Measurements from ENCODE around the gene LRRC17.
"Not testable (repeated sequence)": the region's sequence is repeated elsewhere in the genome, so short reads cannot be mapped to it uniquely, and the experiment has no call there.

LRRC17 gene

DNA sequence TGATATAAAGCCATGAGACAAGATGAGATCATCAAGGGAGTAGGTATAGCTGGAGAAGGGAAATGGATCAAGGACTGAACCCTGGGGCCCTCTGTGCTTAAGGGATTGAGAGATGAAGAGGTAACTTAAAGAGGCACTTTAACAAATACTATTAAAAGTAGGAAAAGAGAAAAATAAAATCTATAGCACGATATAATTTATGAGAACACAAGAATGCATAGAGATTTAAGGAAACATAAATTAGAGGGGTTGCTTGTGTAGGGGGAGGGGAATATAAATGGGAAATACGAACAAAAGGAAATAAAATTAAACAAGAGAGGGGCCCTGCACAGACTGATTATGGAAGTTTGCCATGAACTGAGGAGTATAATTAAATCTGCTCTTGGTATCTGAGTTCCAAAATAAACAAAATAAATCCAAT lies 15.6 kb upstream of the LRRC17 start:
- Histone ChIP-seq H3K27me3 (replicated peaks; ENCODE audit: control insufficient read depth, insufficient read depth, low read length, poor library complexity, severe bottlenecking) (no peaks in the 10 kb centered on the region), H3K4me3 (ENCODE audit: insufficient read depth, low read depth, low read length, poor library complexity, severe bottlenecking) (no peak overlapping the region), H3K27ac (ENCODE audit: insufficient read depth, low read length, poor library complexity, severe bottlenecking) (no peak overlapping the region), H3K9me3 (ENCODE audit: control insufficient read depth, low read length) (no peaks in the 10 kb centered on the region), H3K36me3 (ENCODE audit: control insufficient read depth, insufficient read depth, low read length) (no peaks in the 10 kb centered on the region), H3K4me1 (ENCODE audit: control insufficient read depth, insufficient read depth, low read length, poor library complexity, severe bottlenecking) (no peaks in the 10 kb centered on the region)
- DNase-seq = no peak

DNA sequence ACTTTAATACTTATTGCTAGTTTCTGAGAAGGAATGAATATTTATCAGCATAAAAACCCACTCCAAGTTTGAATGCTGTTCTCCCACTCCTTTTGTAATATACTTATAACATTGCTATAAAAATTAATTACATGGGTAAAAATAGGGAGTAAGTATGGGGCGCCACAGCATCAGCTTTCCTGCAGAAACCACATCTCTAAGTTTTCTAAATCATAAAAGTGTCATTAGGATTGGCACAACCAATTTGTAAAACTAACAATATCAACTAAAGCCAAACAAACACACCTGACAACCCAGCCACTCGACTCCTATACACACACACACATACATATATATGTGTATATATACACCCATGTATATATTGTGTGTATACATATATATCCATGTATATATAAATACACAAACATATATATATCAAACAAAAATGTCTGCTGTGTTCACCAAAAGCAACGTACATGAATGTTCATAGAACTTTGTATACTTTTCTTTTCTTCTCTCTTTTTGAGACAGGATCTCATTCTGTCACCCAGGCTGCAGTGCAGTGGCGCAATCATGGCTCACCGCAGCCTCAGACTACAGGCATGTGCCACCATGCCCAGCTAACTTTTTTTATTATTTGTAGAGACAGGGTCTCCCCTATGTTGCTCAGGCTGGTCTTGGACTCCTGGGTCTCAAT lies 14.8 kb upstream of the LRRC17 start:
- H3K27me3 ChIP-seq (replicated peaks; ENCODE audit: control insufficient read depth, insufficient read depth, low read length, poor library complexity, severe bottlenecking) = no peaks in the 10 kb centered on the region
- no peaks in the 10 kb centered on the region for H3K9me3 ChIP-seq (ENCODE audit: control insufficient read depth, low read length)
- no peak for DNase-seq
- H3K4me3 ChIP-seq (ENCODE audit: insufficient read depth, low read depth, low read length, poor library complexity, severe bottlenecking) = no peak overlapping the region
- H3K27ac ChIP-seq (ENCODE audit: insufficient read depth, low read length, poor library complexity, severe bottlenecking) = no peak overlapping the region
- no peaks in the 10 kb centered on the region for H3K4me1 ChIP-seq (ENCODE audit: control insufficient read depth, insufficient read depth, low read length, poor library complexity, severe bottlenecking)
- no peaks in the 10 kb centered on the region for H3K36me3 ChIP-seq (ENCODE audit: control insufficient read depth, insufficient read depth, low read length)

DNA sequence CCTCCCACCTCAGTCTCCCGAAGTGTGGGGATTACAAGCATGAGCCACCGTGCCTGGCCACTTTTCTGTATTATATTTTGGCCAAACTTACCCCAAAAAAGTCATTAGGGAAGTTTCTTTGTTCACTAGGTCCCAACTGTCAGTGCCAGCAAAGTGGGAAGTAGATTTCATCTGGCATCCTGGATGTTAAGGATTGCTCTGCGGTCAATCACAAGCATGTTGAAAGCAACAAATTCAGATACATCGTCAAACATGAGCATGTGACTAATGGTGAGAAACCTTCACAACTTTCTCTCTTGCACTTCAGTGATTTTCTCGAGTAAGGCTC lies 14.3 kb upstream of the LRRC17 start:
- no peak overlapping the region for H3K27ac ChIP-seq (ENCODE audit: insufficient read depth, low read length, poor library complexity, severe bottlenecking)
- H3K9me3 ChIP-seq (ENCODE audit: control insufficient read depth, low read length) = no peaks in the 10 kb centered on the region
- no peaks in the 10 kb centered on the region for H3K27me3 ChIP-seq (replicated peaks; ENCODE audit: control insufficient read depth, insufficient read depth, low read length, poor library complexity, severe bottlenecking)
- H3K4me1 ChIP-seq (ENCODE audit: control insufficient read depth, insufficient read depth, low read length, poor library complexity, severe bottlenecking) = no peaks in the 10 kb centered on the region
- no peaks in the 10 kb centered on the region for H3K36me3 ChIP-seq (ENCODE audit: control insufficient read depth, insufficient read depth, low read length)
- H3K4me3 ChIP-seq (ENCODE audit: insufficient read depth, low read depth, low read length, poor library complexity, severe bottlenecking) = no peak overlapping the region
- DNase-seq = no peak

DNA sequence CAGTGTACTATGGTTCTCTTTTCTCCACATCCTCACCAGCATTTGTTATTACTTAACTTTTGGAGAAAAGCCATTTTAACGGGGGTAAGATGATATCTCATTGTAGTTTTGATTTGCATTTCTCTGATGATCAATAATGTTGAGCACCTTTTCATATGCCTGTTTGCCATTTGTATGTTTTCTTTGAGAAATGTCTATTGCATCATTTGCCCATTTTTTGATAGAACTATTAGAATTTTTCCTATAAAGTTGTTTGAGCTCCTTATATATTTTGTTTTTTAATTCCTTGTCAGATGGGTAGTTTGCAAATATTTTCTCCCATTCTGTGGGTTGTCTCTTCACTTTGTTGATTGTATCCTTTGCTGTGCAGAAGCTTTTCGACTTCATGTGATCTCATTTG lies 10.7 kb upstream of the LRRC17 start:
- H3K27me3 ChIP-seq (replicated peaks; ENCODE audit: control insufficient read depth, insufficient read depth, low read length, poor library complexity, severe bottlenecking); H3K4me1 ChIP-seq (ENCODE audit: control insufficient read depth, insufficient read depth, low read length, poor library complexity, severe bottlenecking); H3K9me3 ChIP-seq (ENCODE audit: control insufficient read depth, low read length); H3K36me3 ChIP-seq (ENCODE audit: control insufficient read depth, insufficient read depth, low read length); H3K27ac ChIP-seq (ENCODE audit: insufficient read depth, low read length, poor library complexity, severe bottlenecking); DNase-seq; H3K4me3 ChIP-seq (ENCODE audit: insufficient read depth, low read depth, low read length, poor library complexity, severe bottlenecking): not testable (repeated sequence)

DNA sequence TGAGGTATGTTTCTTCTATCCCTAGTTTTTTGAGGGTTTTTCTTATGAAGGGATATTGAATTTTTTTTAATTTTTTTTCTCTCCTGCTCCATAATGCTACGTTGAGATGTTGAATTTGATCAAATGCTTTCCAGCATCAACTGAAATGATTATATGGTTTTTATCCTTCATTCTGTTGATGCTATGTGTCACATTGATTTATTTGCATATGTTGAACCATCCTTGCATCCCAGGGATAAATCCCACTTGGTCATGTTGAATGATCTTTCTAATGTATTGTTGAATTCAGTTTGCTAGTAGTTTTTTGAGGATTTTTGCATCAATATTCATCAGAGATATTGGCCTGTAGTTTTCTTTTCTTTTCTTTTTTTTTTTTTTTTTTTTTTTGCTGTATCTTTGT lies 9.2 kb upstream of the LRRC17 start:
- H3K36me3 ChIP-seq (ENCODE audit: control insufficient read depth, insufficient read depth, low read length); H3K4me3 ChIP-seq (ENCODE audit: insufficient read depth, low read depth, low read length, poor library complexity, severe bottlenecking); H3K27ac ChIP-seq (ENCODE audit: insufficient read depth, low read length, poor library complexity, severe bottlenecking); H3K27me3 ChIP-seq (replicated peaks; ENCODE audit: control insufficient read depth, insufficient read depth, low read length, poor library complexity, severe bottlenecking); H3K9me3 ChIP-seq (ENCODE audit: control insufficient read depth, low read length); H3K4me1 ChIP-seq (ENCODE audit: control insufficient read depth, insufficient read depth, low read length, poor library complexity, severe bottlenecking); DNase-seq: not testable (repeated sequence)

DNA sequence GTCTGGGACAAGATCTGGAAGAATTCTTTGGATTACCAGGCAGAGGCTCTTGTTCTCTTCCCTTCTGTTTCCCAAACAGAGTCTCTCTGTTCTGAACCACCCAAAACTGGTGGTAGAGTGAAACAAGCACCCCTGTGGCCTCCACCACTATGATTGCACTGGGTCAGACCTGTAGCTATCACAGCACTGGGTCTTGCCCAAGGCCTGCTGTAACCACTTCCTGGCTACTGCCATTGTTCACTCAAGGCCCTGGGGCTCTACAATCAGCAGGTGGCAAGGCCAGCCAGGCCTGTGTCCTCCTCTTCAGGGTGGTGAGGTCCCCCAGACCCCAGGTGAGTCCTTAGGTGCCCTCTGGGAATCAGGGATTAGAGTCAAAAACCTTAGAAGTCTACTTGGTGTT lies 4.1 kb upstream of the LRRC17 start:
- DNase-seq = no peak
- Histone ChIP-seq H3K9me3 (ENCODE audit: control insufficient read depth, low read length) (no peaks in the 10 kb centered on the region), H3K27ac (ENCODE audit: insufficient read depth, low read length, poor library complexity, severe bottlenecking) (no peak overlapping the region), H3K36me3 (ENCODE audit: control insufficient read depth, insufficient read depth, low read length) (no peaks in the 10 kb centered on the region), H3K4me3 (ENCODE audit: insufficient read depth, low read depth, low read length, poor library complexity, severe bottlenecking) (no peak overlapping the region), H3K4me1 (ENCODE audit: control insufficient read depth, insufficient read depth, low read length, poor library complexity, severe bottlenecking) (no peaks in the 10 kb centered on the region), H3K27me3 (replicated peaks; ENCODE audit: control insufficient read depth, insufficient read depth, low read length, poor library complexity, severe bottlenecking) (no peaks in the 10 kb centered on the region)

DNA sequence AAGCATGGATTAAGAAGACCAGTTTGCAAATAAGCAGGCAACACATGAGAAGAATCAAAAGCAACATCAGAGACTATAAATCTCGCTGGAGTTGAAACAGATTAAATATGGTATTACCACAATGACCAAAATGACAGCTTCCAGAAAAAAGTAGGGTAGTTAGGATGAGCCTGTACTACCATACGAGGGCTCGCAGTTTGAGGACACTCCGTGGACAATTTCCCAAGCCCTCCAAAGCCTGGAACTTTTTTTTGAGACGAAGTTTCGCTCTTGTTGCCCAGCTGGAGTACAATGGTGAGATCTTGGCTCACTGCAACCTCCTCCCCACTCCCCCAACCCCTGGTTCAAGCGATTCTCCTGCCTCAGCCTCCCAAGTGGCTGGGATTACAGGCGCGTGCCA lies 1.0 kb downstream of the LRRC17 start:
- H3K4me1 ChIP-seq (ENCODE audit: control insufficient read depth, insufficient read depth, low read length, poor library complexity, severe bottlenecking) = no peaks in the 10 kb centered on the region
- H3K9me3 ChIP-seq (ENCODE audit: control insufficient read depth, low read length) = no peaks in the 10 kb centered on the region
- H3K4me3 ChIP-seq (ENCODE audit: insufficient read depth, low read depth, low read length, poor library complexity, severe bottlenecking) = no peak overlapping the region
- no peak overlapping the region for H3K27ac ChIP-seq (ENCODE audit: insufficient read depth, low read length, poor library complexity, severe bottlenecking)
- no peak for DNase-seq
- H3K27me3 ChIP-seq (replicated peaks; ENCODE audit: control insufficient read depth, insufficient read depth, low read length, poor library complexity, severe bottlenecking) = no peaks in the 10 kb centered on the region
- H3K36me3 ChIP-seq (ENCODE audit: control insufficient read depth, insufficient read depth, low read length) = no peaks in the 10 kb centered on the region

DNA sequence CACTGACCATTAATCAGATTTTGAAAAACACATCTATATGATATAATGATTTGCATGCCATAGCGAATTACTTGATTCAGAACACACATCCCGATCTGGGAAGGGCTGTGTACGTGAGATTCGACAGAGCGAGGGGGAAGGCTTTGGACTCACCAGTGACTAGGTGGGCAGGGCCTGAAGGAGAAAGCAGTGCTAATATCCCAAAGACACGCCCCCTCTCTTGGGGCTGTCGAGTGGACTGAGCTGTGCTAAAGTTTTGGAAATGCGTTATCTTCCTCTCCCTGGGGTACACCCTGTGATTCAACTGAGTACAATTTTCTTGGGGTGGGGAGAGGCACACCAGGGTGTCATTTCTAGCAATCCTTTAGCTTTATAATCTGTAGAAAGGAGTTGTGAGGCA lies 1.8 kb downstream of the LRRC17 start:
- no peak overlapping the region for H3K4me3 ChIP-seq (ENCODE audit: insufficient read depth, low read depth, low read length, poor library complexity, severe bottlenecking)
- H3K4me1 ChIP-seq (ENCODE audit: control insufficient read depth, insufficient read depth, low read length, poor library complexity, severe bottlenecking) = no peaks in the 10 kb centered on the region
- H3K27me3 ChIP-seq (replicated peaks; ENCODE audit: control insufficient read depth, insufficient read depth, low read length, poor library complexity, severe bottlenecking) = no peaks in the 10 kb centered on the region
- H3K27ac ChIP-seq (ENCODE audit: insufficient read depth, low read length, poor library complexity, severe bottlenecking) = no peak overlapping the region
- no peaks in the 10 kb centered on the region for H3K9me3 ChIP-seq (ENCODE audit: control insufficient read depth, low read length)
- no peaks in the 10 kb centered on the region for H3K36me3 ChIP-seq (ENCODE audit: control insufficient read depth, insufficient read depth, low read length)
- no peak for DNase-seq

DNA sequence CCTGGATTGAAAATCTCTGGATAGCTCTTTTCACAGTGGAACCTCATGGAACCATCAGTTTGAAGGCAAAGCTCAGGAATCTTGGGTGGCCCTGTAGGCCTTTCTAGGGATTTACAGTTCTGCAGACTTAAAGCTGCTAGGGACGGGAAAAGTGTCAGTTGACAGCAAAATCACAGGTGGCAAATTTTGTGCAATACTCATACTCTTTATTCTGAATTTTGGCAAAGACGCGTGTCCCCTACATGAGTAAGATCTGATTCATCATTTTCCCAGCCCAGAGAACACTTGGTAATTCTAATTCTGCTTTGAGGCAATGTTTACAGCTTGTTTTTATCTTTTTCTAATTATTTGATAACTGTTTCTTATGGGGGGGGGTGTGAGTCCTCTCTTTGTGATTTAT lies 3.6 kb downstream of the LRRC17 start:
- H3K9me3 ChIP-seq (ENCODE audit: control insufficient read depth, low read length) = no peaks in the 10 kb centered on the region
- no peak overlapping the region for H3K4me3 ChIP-seq (ENCODE audit: insufficient read depth, low read depth, low read length, poor library complexity, severe bottlenecking)
- H3K27me3 ChIP-seq (replicated peaks; ENCODE audit: control insufficient read depth, insufficient read depth, low read length, poor library complexity, severe bottlenecking) = no peaks in the 10 kb centered on the region
- DNase-seq = no peak
- H3K36me3 ChIP-seq (ENCODE audit: control insufficient read depth, insufficient read depth, low read length) = no peaks in the 10 kb centered on the region
- H3K4me1 ChIP-seq (ENCODE audit: control insufficient read depth, insufficient read depth, low read length, poor library complexity, severe bottlenecking) = no peaks in the 10 kb centered on the region
- no peak overlapping the region for H3K27ac ChIP-seq (ENCODE audit: insufficient read depth, low read length, poor library complexity, severe bottlenecking)

DNA sequence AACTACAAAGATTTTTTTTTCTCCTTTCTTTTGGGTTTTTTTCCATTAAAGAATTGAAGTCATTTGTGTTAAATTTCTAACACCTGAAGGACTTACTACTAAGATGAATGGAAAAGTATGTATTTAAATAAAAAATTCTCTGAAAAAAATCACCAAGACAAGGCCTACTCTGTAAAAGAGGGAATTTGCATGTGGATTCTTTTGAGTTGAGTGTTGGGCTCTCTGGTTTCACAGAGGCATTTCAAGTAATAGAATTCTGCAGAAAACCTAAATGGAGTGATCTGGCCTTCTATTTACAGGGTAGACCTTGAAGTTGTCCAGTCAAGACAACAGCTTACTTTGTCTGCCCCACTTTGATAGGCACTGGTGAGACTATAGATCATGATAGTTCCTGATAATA lies 4.1 kb downstream of the LRRC17 start:
- Histone ChIP-seq H3K4me3 (ENCODE audit: insufficient read depth, low read depth, low read length, poor library complexity, severe bottlenecking) (no peak overlapping the region), H3K9me3 (ENCODE audit: control insufficient read depth, low read length) (no peaks in the 10 kb centered on the region), H3K27me3 (replicated peaks; ENCODE audit: control insufficient read depth, insufficient read depth, low read length, poor library complexity, severe bottlenecking) (no peaks in the 10 kb centered on the region), H3K27ac (ENCODE audit: insufficient read depth, low read length, poor library complexity, severe bottlenecking) (no peak overlapping the region), H3K36me3 (ENCODE audit: control insufficient read depth, insufficient read depth, low read length) (no peaks in the 10 kb centered on the region), H3K4me1 (ENCODE audit: control insufficient read depth, insufficient read depth, low read length, poor library complexity, severe bottlenecking) (no peaks in the 10 kb centered on the region)
- no peak for DNase-seq
